Upper lobe of left lung (tissue), 6 donors: ENCODE measurements around the gene MED13. TPM values are rescaled to one million over a fixed set of nuclear protein-coding genes. Genes with fewer than 3 reads are reported as not detected.

ENCODE experiments used
- ATAC-seq, 2 donors: fragments of 200-7000 bp; cut with Tn5 transposase; one replicate each; pipeline ENCODE4 v1.9.1; 2022; ENCODE audit warnings: mild to moderate bottlenecking in 2 of 2, moderate library complexity in 2 of 2; ENCODE audit not compliant: low FRiP score in 2 of 2
- DNase-seq, 2 donors: peaks; one replicate each; pipeline ENCODE4 v3.0.0-alpha.2; 2019 to 2020
- H3K27ac ChIP-seq, 4 donors: fragments of 200-600 bp; sonication (generic); one replicate each; pipeline ENCODE4 v1.5.1; 2016 to 2019
- H3K27me3 ChIP-seq, 4 donors: fragments of 200-600 bp; sonication (generic); one replicate each; pipeline ENCODE4 v1.5.1; 2017 to 2019
- H3K36me3 ChIP-seq, 4 donors: fragments of 200-600 bp; sonication (generic); one replicate each; pipeline ENCODE4 v1.5.1; 2016 to 2019
- H3K4me1 ChIP-seq, 4 donors: fragments of 200-600 bp; sonication (generic); one replicate each; pipeline ENCODE4 v1.5.1; 2018 to 2019
- H3K4me3 ChIP-seq, 4 donors: fragments of 200-600 bp; sonication (generic); one replicate each; pipeline ENCODE4 v1.5.1; 2017 to 2019; ENCODE audit warnings: mild to moderate bottlenecking in 2 of 4, moderate library complexity in 1 of 4
- H3K9me3 ChIP-seq, 4 donors: fragments of 200-600 bp; sonication (generic); one replicate each; pipeline ENCODE4 v1.5.1; 2018 to 2019
- EP300 ChIP-seq, 4 donors: sonication (generic); formaldehyde crosslinking; IDR thresholded peaks; one replicate each; pipeline ENCODE4 v1.5.1; 2017; ENCODE audit warnings: antibody characterized with exemption in 4 of 4, control low read depth in 2 of 4
- POLR2A ChIP-seq, 4 donors: fragments of 450-650 bp; IDR thresholded peaks; one replicate each; pipeline ENCODE4 v1.5.1; 2016 to 2017; ENCODE audit warnings: antibody characterized with exemption in 4 of 4, mild to moderate bottlenecking in 2 of 4
- POLR2AphosphoS5 ChIP-seq, 2 donors: sonication (generic); formaldehyde crosslinking; IDR thresholded peaks; one replicate each; pipeline ENCODE4 v1.5.1; 2017; ENCODE audit warnings: antibody characterized with exemption in 2 of 2
- WGBS, 2 donors: methylation state at CpG; one replicate each; pipeline ENCODE4 v1.1.5; 2017 to 2018; 5-methylcytosine and 5-hydroxymethylcytosine counted together
- total RNA-seq, 6 donors: library from RNA; depleted of rRNA in 4 of 6; stranded (reverse); fragments of >200 nt in 4 of 6; gene quantifications; one replicate each; pipeline versions ENCODE4 v1.1.0 to v1.2.1, GENCODE V29; 2016 to 2021
- TF ChIP-seq, protein P1 (sequence below), 6 experiments: fragments of 450-650 bp in 4 of 6; fragments of 200-600 bp in 2 of 6; sonication (generic) in 2 of 6; IDR thresholded peaks; one replicate each; pipeline ENCODE4 v1.5.1; 2016 to 2019; ENCODE audit warnings: antibody characterized with exemption in 6 of 6
- donor health status: DM: no; HTN: no; CAD: no; lungs with moderate emphysema.
- donor health status: DM: no; HTN: yes; CAD: no; lungs with severe emphysema.

Gene MED13
- total RNA-seq, 6 donors from 2014 or later: 52.7 to 109 (median 71.3) TPM

DNA sequence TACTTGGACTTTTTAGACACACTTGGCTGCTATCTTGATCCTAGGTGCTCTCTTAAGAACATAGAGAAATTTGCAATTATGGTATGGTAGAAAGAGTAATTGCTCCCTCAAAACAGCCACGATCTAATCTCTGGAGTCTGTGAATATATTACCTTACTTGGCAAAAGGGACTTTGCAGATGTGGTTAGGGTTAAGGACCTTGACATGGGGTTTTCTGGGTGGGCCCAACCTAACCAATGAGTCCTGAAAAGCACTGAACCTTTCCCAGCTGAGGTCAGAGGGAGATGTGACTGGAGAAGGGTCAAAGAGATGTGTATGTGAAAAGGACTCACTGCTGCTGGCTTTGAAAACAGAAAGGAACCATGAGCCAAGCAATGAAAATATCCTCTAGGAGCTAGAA lies 26.7 kb upstream of the MED13 start:
- ATAC-seq (no peak), DNase-seq (no peak)
- H3K9me3 ChIP-seq: no peaks in the 10 kb centered on the region
- H3K27me3 ChIP-seq: no peaks in the 10 kb centered on the region
- H3K4me3 ChIP-seq: no peak overlapping the region
- WGBS, 2 donors: 67 to 94% methylated on average over 1 of the region's 1 CpG
- no peaks in the 10 kb centered on the region for H3K36me3 ChIP-seq
- H3K4me1 ChIP-seq: peaks cover 0 to 6% (median 0%) of the 10 kb centered on the region in 4 donors
- H3K27ac ChIP-seq: no peak overlapping the region
- TF ChIP-seq POLR2A (IDR thresholded peaks at IDR 0.05) (no peak), EP300 (IDR thresholded peaks at IDR 0.05) (no peak), POLR2AphosphoS5 (IDR thresholded peaks at IDR 0.05) (no peak)
- TF ChIP-seq, protein P1, sequence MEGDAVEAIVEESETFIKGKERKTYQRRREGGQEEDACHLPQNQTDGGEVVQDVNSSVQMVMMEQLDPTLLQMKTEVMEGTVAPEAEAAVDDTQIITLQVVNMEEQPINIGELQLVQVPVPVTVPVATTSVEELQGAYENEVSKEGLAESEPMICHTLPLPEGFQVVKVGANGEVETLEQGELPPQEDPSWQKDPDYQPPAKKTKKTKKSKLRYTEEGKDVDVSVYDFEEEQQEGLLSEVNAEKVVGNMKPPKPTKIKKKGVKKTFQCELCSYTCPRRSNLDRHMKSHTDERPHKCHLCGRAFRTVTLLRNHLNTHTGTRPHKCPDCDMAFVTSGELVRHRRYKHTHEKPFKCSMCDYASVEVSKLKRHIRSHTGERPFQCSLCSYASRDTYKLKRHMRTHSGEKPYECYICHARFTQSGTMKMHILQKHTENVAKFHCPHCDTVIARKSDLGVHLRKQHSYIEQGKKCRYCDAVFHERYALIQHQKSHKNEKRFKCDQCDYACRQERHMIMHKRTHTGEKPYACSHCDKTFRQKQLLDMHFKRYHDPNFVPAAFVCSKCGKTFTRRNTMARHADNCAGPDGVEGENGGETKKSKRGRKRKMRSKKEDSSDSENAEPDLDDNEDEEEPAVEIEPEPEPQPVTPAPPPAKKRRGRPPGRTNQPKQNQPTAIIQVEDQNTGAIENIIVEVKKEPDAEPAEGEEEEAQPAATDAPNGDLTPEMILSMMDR (IDR thresholded peaks at IDR 0.05): no peak

GRCh38 chr17:62090868-62091267 lies 25.8 kb upstream of the MED13 start:
- no peaks in the 10 kb centered on the region for H3K36me3 ChIP-seq
- no peaks in the 10 kb centered on the region for H3K27me3 ChIP-seq
- no peaks in the 10 kb centered on the region for H3K9me3 ChIP-seq
- peaks cover 0 to 6% (median 0%) of the 10 kb centered on the region in 4 donors for H3K4me1 ChIP-seq
- TF ChIP-seq POLR2AphosphoS5 (IDR thresholded peaks at IDR 0.05) (no peak), EP300 (IDR thresholded peaks at IDR 0.05) (no peak), POLR2A (IDR thresholded peaks at IDR 0.05) (no peak)
- TF ChIP-seq, protein P1 (IDR thresholded peaks at IDR 0.05): no peak
- ATAC-seq: no peak
- no peak overlapping the region for H3K4me3 ChIP-seq
- 90 to 92% methylated on average over 9 of the region's 9 CpGs for WGBS, 2 donors
- DNase-seq: no peak
- no peak overlapping the region for H3K27ac ChIP-seq

- DNase-seq (no peak), ATAC-seq (no peak)
- TF ChIP-seq, protein P1 (IDR thresholded peaks at IDR 0.05): no peak
- no peak for TF ChIP-seq POLR2AphosphoS5 (IDR thresholded peaks at IDR 0.05)
- no peak for TF ChIP-seq POLR2A (IDR thresholded peaks at IDR 0.05)
- TF ChIP-seq EP300 (IDR thresholded peaks at IDR 0.05): no peak
- Histone ChIP-seq H3K4me1 (peaks cover 0 to 6% (median 0%) of the 10 kb centered on the region in 4 donors), H3K9me3 (no peaks in the 10 kb centered on the region), H3K4me3 (no peak overlapping the region), H3K27me3 (no peaks in the 10 kb centered on the region), H3K27ac (no peak overlapping the region), H3K36me3 (no peaks in the 10 kb centered on the region)
- 87 to 93% methylated on average over 7 of the region's 7 CpGs for WGBS, 2 donors
These were observed 25.1 kb upstream of the MED13 start for GRCh38 chr17:62090021-62090824.

DNA sequence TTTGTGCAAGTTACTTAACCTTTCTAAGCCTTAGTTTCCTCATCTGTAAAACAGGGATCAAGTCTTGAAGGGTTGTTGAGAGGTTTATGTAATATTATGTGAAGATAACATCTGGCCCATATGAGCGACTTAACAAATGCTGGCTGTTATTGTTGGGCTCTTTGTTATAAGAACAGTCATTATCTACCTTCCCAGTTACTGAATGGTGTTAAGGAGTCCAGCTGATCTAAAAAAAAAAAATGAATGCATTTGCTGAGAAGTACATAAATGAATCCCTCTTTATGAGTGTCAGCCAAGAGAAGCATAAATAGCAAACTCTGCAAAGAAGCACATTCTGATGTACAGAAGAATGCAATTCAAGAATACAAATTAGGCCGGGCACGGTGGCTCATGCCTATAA lies 24.3 kb upstream of the MED13 start:
- ATAC-seq (no peak), DNase-seq (no peak)
- no peaks in the 10 kb centered on the region for H3K27me3 ChIP-seq
- peaks cover 0 to 6% (median 0%) of the 10 kb centered on the region in 4 donors for H3K4me1 ChIP-seq
- H3K27ac ChIP-seq: no peak overlapping the region
- no peak overlapping the region for H3K4me3 ChIP-seq
- TF ChIP-seq EP300 (IDR thresholded peaks at IDR 0.05) (no peak), POLR2AphosphoS5 (IDR thresholded peaks at IDR 0.05) (no peak), POLR2A (IDR thresholded peaks at IDR 0.05) (no peak)
- TF ChIP-seq, protein P1 (IDR thresholded peaks at IDR 0.05): no peak
- 91 to 95% methylated on average over 3 of the region's 3 CpGs for WGBS, 2 donors
- no peaks in the 10 kb centered on the region for H3K9me3 ChIP-seq
- H3K36me3 ChIP-seq: no peaks in the 10 kb centered on the region

- H3K4me3 ChIP-seq: no peak overlapping the region
- TF ChIP-seq POLR2A (IDR thresholded peaks at IDR 0.05) (no peak), POLR2AphosphoS5 (IDR thresholded peaks at IDR 0.05) (no peak)
- H3K27me3 ChIP-seq: no peaks in the 10 kb centered on the region
- no peaks in the 10 kb centered on the region for H3K4me1 ChIP-seq
- DNase-seq: no peak
- 95 to 100% methylated on average over 2 of the region's 2 CpGs for WGBS, 2 donors
- H3K27ac ChIP-seq: no peak overlapping the region
- H3K36me3 ChIP-seq: no peaks in the 10 kb centered on the region
- no peaks in the 10 kb centered on the region for H3K9me3 ChIP-seq
- no peak for ATAC-seq
These were observed 21.7 kb upstream of the MED13 start for GRCh38 chr17:62086737-62087136.
